HepG2 (cell line): ENCODE measurements around the gene PDIK1L. TPM values are rescaled to one million over a fixed set of nuclear protein-coding genes. Genes with fewer than 3 reads are reported as not detected.

Experiments
- AHDC1 ChIP-seq: sonication (generic); formaldehyde crosslinking; IDR thresholded peaks from 2 replicates; pipeline ENCODE4 v1.5.1; 2020; ENCODE audit warnings: mild to moderate bottlenecking, missing genetic modification reagents, borderline replicate concordance
- AKAP8 ChIP-seq: sonication (generic); formaldehyde crosslinking; IDR thresholded peaks from 2 replicates; pipeline ENCODE4 v1.5.1; 2020; ENCODE audit warnings: mild to moderate bottlenecking, missing genetic modification reagents
- ARHGAP35 ChIP-seq: sonication (generic); formaldehyde crosslinking; IDR thresholded peaks from 2 replicates; pipeline ENCODE4 v1.9.0; 2022; ENCODE audit warnings: mild to moderate bottlenecking, inconsistent platforms, moderate library complexity, missing genetic modification reagents, borderline replicate concordance
- BCL3 ChIP-seq: sonication (generic); formaldehyde crosslinking; IDR thresholded peaks from 2 replicates; pipeline ENCODE4 v1.5.1; 2020; ENCODE audit warnings: mild to moderate bottlenecking, missing genetic modification reagents, moderate library complexity
- BHLHE40 ChIP-seq: IDR thresholded peaks from 2 replicates; pipeline ENCODE4 v1.6.1; 2011; ENCODE audit warnings: low read length, improper control_type of control experiment
- E2F1 ChIP-seq: sonication (generic); formaldehyde crosslinking; IDR thresholded peaks from 2 replicates; pipeline ENCODE4 v1.5.0; 2020; ENCODE audit warnings: missing genetic modification reagents
- FOSL1 ChIP-seq: sonication (generic); formaldehyde crosslinking; IDR thresholded peaks from 2 replicates; pipeline ENCODE4 v1.9.0; 2021; ENCODE audit warnings: missing genetic modification reagents, borderline replicate concordance
- HOXD1 ChIP-seq: sonication (generic); formaldehyde crosslinking; IDR thresholded peaks from 2 replicates; pipeline ENCODE4 v1.5.0; 2020; ENCODE audit warnings: missing genetic modification reagents
- KDM2A ChIP-seq: sonication (generic); formaldehyde crosslinking; IDR thresholded peaks from 2 replicates; pipeline ENCODE4 v1.4.0; 2020; ENCODE audit warnings: low read depth, missing genetic modification reagents, borderline replicate concordance
- KLF16 ChIP-seq, 2 experiments: sonication (generic) in 1 of 2; formaldehyde crosslinking in 1 of 2; IDR thresholded peaks; 2 replicates each; pipeline versions ENCODE4 v1.6.1 to v1.8.0; 2016 to 2023; ENCODE audit warnings: missing genetic modification reagents in 2 of 2, missing compliant biosample characterization in 1 of 2
- KMT2B ChIP-seq: IDR thresholded peaks from 2 replicates; pipeline ENCODE4 v1.6.1; 2016; ENCODE audit warnings: missing genetic modification reagents, missing compliant biosample characterization
- MYC ChIP-seq: sonication (generic); formaldehyde crosslinking; IDR thresholded peaks from 2 replicates; pipeline ENCODE4 v1.9.0; 2021; ENCODE audit warnings: missing genetic modification reagents, borderline replicate concordance
- RBFOX2 ChIP-seq: fragments of 200-400 bp; formaldehyde crosslinking; IDR thresholded peaks from 2 replicates; pipeline ENCODE4 v1.6.1; 2017; ENCODE audit warnings: low read depth, mild to moderate bottlenecking, low read length
- RFX1 ChIP-seq: fragments of 450-650 bp; IDR thresholded peaks from 2 replicates; pipeline ENCODE4 v1.6.1; 2017
- ZBTB42 ChIP-seq: sonication (generic); formaldehyde crosslinking; IDR thresholded peaks from 2 replicates; pipeline ENCODE4 v1.5.0; 2020; ENCODE audit warnings: mild to moderate bottlenecking, missing genetic modification reagents
- ZFP41 ChIP-seq: sonication (generic); formaldehyde crosslinking; IDR thresholded peaks from 2 replicates; pipeline ENCODE4 v1.4.0; 2020; ENCODE audit warnings: mild to moderate bottlenecking, missing genetic modification reagents, borderline replicate concordance
- ZNF264 ChIP-seq: sonication (generic); formaldehyde crosslinking; IDR thresholded peaks from 2 replicates; pipeline ENCODE4 v1.4.0; 2020; ENCODE audit warnings: missing genetic modification reagents
- ZNF362 ChIP-seq: sonication (generic); formaldehyde crosslinking; IDR thresholded peaks from 2 replicates; pipeline ENCODE4 v1.4.0; 2020; ENCODE audit warnings: missing genetic modification reagents, mild to moderate bottlenecking, borderline replicate concordance
- ZNF484 ChIP-seq: sonication (generic); formaldehyde crosslinking; IDR thresholded peaks from 2 replicates; pipeline ENCODE4 v1.5.1; 2020; ENCODE audit warnings: mild to moderate bottlenecking, low read depth, missing genetic modification reagents, borderline replicate concordance
- ZNF709 ChIP-seq: sonication (generic); formaldehyde crosslinking; IDR thresholded peaks from 2 replicates; pipeline ENCODE4 v1.5.0; 2020; ENCODE audit warnings: mild to moderate bottlenecking, missing genetic modification reagents
- polyA plus RNA-seq, 8 experiments: library from polyadenylated mRNA; depleted of rRNA in 3 of 8; stranded (reverse) in 7 of 8; unstranded in 1 of 8; fragments of >200 nt; fragmentation: Illumina TruSeq in 4 of 8; extraction: Trizol in 4 of 8; gene quantifications; 2 replicates each; pipeline versions ENCODE4 v1.2.1 to v1.2.3, GENCODE V29; 2011 to 2016; ENCODE audit warnings: low read depth in 4 of 8, missing spikeins in 1 of 8, mixed read lengths in 1 of 8; ENCODE audit not compliant: insufficient read depth in 1 of 8
- total RNA-seq, 5 experiments: library from RNA; depleted of rRNA; stranded (reverse); fragments of >200 nt; fragmentation: Illumina TruSeq; extraction: Trizol; gene quantifications; 2 replicates each; pipeline ENCODE4 v1.2.3, GENCODE V29; 2016; ENCODE audit warnings: low read depth in 1 of 5

The PDIK1L gene
- total and polyA plus RNA-seq, 2 of the 13 experiments (the other 11 are each of a cell fraction or from before 2014, with no cell fraction given) = 1.9 to 4.6 TPM

GRCh38 chr1:26110731-26111529 lies 694 bp upstream of the PDIK1L start (continued):
- TF ChIP-seq E2F1 (CRISPR knock-in tag) (no peak), HOXD1 (CRISPR knock-in tag) (no peak), MYC (CRISPR knock-in tag) (peak; percentile 80; the same call in 1 of the 2 replicates), AKAP8 (CRISPR knock-in tag) (peak; percentile 64; the same call in 1 of the 2 replicates), ZFP41 (CRISPR knock-in tag) (peak; percentile 71; the same call in 1 of the 2 replicates), ZNF484 (CRISPR knock-in tag) (no peak), FOSL1 (CRISPR knock-in tag) (no peak), KLF16 (CRISPR knock-in tag; IDR thresholded peaks at IDR 0.05) (peak; percentile 56 to 65; a peak in 2 of 4 replicates), ZNF362 (CRISPR knock-in tag) (no peak), ZBTB42 (CRISPR knock-in tag) (0 out of 2 replicates have a peak, but pooled peaks have one; percentile 22), AHDC1 (CRISPR knock-in tag) (0 out of 2 replicates have a peak, but pooled peaks have one; percentile 11), BCL3 (CRISPR knock-in tag) (no peak), KDM2A (CRISPR knock-in tag) (peak; percentile 78), RFX1 (no peak), ARHGAP35 (CRISPR knock-in tag) (0 out of 2 replicates have a peak, but pooled peaks have one; percentile 68), BHLHE40 (peak; percentile 71), RBFOX2 (peak; percentile 86), ZNF264 (CRISPR knock-in tag) (0 out of 2 replicates have a peak, but pooled peaks have one; percentile 16), ZNF709 (CRISPR knock-in tag) (no peak; the same call in 1 of the 2 replicates), KMT2B (peak; percentile 69; the same call in 1 of the 2 replicates)
